HUES64 (cell line): ENCODE measurements around the gene RARA.

Experiments
- H3K27ac ChIP-seq: 2 replicates; pipeline ENCODE4 v1.7.0; 2013; ENCODE audit warnings: low read depth, low read length, inconsistent platforms
- H3K27me3 ChIP-seq: 2 replicates; pipeline ENCODE4 v1.6.1; 2013; ENCODE audit warnings: mild to moderate bottlenecking, low read length; ENCODE audit not compliant: insufficient read depth
- H3K36me3 ChIP-seq: 2 replicates; pipeline ENCODE4 v1.6.1; 2013; ENCODE audit warnings: mild to moderate bottlenecking, low read length; ENCODE audit not compliant: insufficient read depth
- H3K4me1 ChIP-seq: 2 replicates; pipeline ENCODE4 v1.6.1; 2013; ENCODE audit warnings: mild to moderate bottlenecking, low read length, moderate library complexity; ENCODE audit not compliant: insufficient read depth
- H3K4me3 ChIP-seq: 2 replicates; pipeline ENCODE4 v1.5.1; 2013; ENCODE audit warnings: mild to moderate bottlenecking, low read length, moderate library complexity
- H3K9ac ChIP-seq: 2 replicates; pipeline ENCODE4 v1.6.1; 2013; ENCODE audit warnings: mild to moderate bottlenecking, low read depth, low read length
- H3K9me3 ChIP-seq: 2 replicates; pipeline ENCODE4 v1.6.1; 2013; ENCODE audit warnings: low read depth, low read length; ENCODE audit not compliant: insufficient read depth
- WGBS: fragments of 150-250, 120-280 bp; methylation state at CpG from one replicate; pipeline ENCODE4 v1.1.7; 2013; ENCODE audit warnings: missing lambda C conversion rate; 5-methylcytosine and 5-hydroxymethylcytosine counted together

RARA gene

DNA sequence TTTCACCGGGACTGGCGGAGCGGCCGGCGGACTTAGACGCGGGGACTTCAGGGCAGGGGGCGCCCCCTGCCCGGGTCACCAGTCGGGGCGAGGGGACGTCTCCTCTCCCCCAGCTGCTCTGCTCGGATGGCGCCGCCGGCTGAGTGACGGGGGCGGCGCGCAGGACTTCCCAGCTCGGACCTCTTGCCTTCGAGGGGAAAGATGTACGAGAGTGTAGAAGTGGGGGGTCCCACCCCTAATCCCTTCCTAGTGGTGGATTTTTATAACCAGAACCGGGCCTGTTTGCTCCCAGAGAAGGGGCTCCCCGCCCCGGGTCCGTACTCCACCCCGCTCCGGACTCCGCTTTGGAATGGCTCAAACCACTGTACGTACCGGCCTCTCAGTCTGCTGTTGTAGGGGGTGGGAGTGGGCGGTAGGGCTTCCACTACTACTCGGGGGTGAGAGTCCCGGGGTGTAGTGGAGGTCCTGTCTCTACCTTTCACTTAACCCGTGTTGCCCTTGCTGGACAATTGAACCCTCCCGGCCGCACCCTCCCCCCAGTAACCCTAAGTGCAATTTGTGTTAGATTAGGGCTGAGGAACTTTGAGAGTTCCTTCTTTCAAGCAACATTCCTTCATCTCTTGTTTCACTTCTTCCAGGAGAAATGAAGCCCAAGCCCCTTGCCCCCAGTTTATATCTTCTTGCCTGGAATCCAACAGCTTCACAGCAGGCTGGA lies 33.7 kb downstream of the RARA start:
- Histone ChIP-seq H3K27me3 (peaks cover 85% of the 10 kb centered on the region), H3K27ac (no peak overlapping the region)

DNA sequence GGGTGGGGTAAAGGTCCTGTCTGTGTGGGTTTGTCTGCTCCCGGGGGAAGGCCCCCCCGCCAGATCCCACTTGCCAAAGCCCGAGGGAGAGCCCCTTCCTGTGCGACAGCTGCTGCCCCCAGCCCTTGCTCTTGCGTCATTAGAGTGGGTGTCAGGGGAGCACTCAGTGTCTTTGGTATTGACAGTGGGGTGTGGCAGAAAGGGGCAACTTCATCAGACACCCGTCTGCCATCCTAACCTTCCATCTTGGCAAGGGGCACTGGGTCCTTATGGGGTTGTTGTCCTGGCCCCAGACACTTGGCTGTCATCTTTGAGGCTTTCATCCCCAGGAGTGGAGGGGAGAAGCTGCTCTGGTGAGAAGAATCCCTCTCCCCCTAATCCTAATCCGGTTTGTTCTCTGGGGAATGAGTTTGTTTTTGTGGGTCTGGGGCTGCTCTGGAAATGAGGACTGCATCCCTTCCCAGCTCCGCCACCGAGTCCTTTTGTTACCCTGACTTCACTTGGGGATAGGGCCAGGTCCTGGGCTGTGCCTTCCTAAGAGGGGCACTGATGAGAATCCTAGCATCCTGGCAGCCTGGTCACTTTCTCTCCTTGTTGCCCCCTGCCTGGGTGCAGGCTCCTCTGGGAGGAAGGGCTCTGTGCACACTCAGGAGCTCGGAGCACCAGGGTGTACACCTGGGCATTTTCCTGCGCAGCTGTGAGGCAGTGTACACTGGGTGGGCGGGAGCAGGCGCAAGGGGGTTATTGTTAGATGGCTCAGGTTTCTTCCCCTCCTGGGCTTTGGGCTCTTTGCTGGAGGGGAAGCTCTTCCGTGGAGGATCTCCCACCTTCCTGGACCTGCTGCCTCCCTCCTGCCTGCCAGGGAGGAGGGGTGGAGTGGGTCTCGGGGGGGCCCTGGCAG lies 34.5 kb downstream of the RARA start:
- H3K9me3 ChIP-seq = no peaks in the 10 kb centered on the region
- peaks cover 84% of the 10 kb centered on the region for H3K27me3 ChIP-seq
- H3K27ac ChIP-seq = no peak overlapping the region
- H3K36me3 ChIP-seq = no peaks in the 10 kb centered on the region
- peak overlapping the region; percentile 78 for H3K4me3 ChIP-seq
- no peak overlapping the region for H3K9ac ChIP-seq
- WGBS = 39% methylated on average over 12 of the region's 15 CpGs
- peaks cover 47% of the 10 kb centered on the region for H3K4me1 ChIP-seq

More for the DNA sequence above, 33.7 kb downstream of the RARA start:
- Histone ChIP-seq H3K4me1 (peaks cover 41% of the 10 kb centered on the region), H3K9ac (peak overlapping the region; percentile 57; the same call in 1 of the 2 replicates), H3K4me3 (peak overlapping the region; percentile 78), H3K9me3 (no peaks in the 10 kb centered on the region), H3K36me3 (no peaks in the 10 kb centered on the region)
- WGBS = 1% methylated on average over 29 of the region's 38 CpGs

DNA sequence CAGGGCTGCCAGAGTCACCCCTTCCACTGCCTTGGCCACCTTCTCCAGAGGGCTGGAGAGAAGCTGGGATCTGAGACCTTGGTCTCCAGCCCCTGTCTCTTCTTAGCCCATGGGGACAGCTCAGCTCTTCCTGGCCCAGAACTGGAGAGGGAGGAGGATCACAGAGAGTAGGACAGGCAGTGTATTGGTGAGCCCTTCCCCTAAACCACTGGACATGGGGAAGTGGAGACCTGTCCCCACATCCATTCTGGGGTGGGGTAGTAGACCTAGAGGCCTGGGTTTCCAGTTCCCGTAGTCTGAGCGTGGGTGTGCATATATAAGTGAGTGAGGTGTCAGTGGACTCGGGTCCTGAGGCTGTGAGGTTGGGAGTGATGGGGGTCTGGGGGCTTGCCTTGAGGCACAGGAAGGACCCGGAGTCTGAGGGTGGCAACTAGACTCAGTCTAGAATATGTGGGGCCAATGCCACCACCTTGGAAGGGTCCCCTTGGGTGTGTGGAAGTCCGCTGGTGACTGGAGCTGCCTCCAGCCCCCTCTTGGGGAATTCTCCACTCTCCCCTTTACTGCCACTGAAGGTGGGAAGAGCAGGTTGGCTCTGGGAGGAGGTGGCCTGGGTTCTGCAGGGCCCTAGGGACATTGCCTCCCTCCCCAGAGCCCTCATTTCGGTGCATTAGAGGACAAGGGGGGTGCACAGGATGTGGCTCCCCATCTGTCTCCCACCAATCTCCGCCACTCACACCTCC lies 35.6 kb downstream of the RARA start:
- 66% methylated on average over 4 of the region's 7 CpGs for WGBS
- H3K4me3 ChIP-seq = peak overlapping the region; percentile 78
- H3K36me3 ChIP-seq = peaks cover 1% of the 10 kb centered on the region; the same call in 1 of the 2 replicates
- H3K4me1 ChIP-seq = peaks cover 50% of the 10 kb centered on the region
- H3K9me3 ChIP-seq = no peaks in the 10 kb centered on the region
- no peak overlapping the region for H3K27ac ChIP-seq
- H3K9ac ChIP-seq = no peak overlapping the region
- H3K27me3 ChIP-seq = peaks cover 84% of the 10 kb centered on the region

DNA sequence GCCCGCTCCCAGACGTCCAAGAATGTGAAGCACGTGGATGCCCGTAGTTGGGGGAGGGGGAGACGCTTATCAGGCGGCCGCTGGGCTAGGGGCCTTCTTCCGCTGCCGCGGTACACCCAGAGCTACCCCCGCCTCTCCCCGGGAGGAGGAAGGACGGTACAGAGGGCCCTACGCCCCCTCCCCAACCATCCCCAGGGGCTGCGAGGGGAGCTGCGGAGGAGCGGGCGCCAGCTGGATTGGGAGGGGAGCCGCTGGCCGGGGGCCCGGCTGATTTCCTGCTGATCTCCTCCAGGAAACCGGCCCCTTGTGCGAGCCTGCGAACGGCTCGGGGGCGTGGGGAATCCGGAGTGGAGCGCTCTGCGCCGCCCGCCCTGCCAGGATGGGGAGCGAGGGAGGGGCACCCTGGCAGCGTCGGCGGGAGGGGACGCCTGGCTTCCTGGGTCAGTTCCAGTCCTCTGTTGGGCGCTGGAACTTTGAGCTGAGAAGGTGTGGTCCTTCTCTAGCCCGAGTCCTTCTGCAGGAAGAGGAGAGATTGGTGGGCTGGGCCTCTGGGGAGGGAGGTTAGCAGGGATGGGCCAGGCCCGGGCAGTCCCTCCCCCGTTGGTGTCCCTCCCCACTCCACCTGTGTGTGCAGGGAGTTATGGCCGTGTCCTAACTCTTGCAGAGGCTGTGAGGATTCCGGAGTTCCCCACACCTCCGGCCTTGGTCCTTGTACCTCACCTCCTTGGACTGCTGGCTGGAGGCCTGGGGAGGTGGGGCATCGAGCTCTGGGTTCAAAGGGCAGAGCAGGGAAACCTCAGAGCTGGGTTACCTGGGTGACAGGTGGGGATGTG lies 36.4 kb downstream of the RARA start:
- peaks cover 50% of the 10 kb centered on the region for H3K4me1 ChIP-seq
- peaks cover 7% of the 10 kb centered on the region; the same call in 1 of the 2 replicates for H3K36me3 ChIP-seq
- H3K27ac ChIP-seq = peak overlapping the region; percentile 25
- peaks cover 84% of the 10 kb centered on the region for H3K27me3 ChIP-seq
- 1% methylated on average over 38 of the region's 45 CpGs for WGBS
- H3K9ac ChIP-seq = peak overlapping the region; percentile 63
- peak overlapping the region; percentile 56 for H3K4me3 ChIP-seq
- no peaks in the 10 kb centered on the region for H3K9me3 ChIP-seq

DNA sequence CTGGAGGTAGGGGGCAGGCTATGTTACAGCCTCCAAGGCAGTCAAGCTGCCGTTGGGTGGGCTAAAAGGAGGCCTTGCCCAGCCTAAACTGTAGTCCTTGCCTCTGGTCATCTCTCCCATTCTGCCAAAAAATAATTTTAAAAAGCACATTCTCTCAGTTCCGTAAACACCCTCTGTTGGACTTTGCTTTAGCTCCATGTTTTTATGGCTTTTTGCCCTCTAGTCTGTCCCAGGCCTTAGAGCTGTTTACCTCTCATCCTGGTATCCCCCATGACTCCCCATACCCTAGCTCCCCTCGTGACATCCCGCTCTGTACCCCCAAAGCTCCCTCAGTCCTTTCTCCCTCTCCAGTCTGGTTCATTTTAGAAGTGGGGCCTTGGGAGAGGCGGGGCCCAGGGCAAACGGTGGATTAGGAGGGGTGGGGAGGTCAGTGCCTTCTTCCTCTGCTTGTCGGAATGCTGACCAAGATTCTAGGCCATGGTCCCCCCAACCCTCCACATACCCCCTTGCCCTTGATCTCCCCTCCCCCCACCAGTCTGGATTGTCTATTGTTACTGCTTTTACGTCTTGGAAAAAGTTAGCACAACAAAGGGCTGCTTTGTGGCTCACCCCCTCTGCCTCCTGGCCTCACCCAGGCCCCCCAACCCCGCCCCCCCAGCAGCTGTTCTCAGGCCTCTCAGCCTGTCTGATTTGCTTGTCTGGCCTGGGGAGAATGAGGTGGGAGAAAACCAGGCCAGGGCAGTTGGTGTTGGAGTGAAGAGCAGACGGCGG lies 37.2 kb downstream of the RARA start:
- 49% methylated on average over 6 of the region's 11 CpGs for WGBS
- Histone ChIP-seq H3K27ac (no peak overlapping the region), H3K27me3 (peaks cover 79% of the 10 kb centered on the region), H3K9ac (no peak overlapping the region), H3K4me3 (peak overlapping the region; percentile 56), H3K4me1 (peaks cover 54% of the 10 kb centered on the region), H3K9me3 (no peaks in the 10 kb centered on the region), H3K36me3 (peaks cover 7% of the 10 kb centered on the region; the same call in 1 of the 2 replicates)

DNA sequence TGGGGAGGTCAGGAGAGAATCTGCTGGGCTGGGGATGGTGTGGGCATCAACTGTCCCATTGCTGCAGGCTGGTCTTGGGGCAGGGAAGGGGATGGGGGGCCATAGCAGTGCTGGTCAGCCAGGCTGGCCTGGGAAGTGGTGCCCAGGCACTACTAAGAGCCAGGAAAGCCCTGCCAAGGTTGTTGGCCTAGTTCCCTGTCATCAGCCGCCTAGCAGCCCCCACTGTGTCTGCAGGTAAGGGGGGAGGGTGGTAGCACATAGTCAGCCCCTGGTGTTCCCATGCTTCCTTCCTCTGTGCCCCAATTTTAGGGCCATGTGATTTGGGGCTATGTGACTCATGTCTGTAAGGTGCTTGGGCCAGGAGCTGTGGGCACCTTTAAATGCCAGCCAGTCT lies 37.8 kb downstream of the RARA start:
- H3K27me3 ChIP-seq = peaks cover 80% of the 10 kb centered on the region
- H3K36me3 ChIP-seq = peaks cover 7% of the 10 kb centered on the region; the same call in 1 of the 2 replicates
- no peaks in the 10 kb centered on the region for H3K9me3 ChIP-seq
- no peak overlapping the region for H3K9ac ChIP-seq
- no peak overlapping the region for H3K27ac ChIP-seq
- H3K4me1 ChIP-seq = peaks cover 56% of the 10 kb centered on the region
- H3K4me3 ChIP-seq = peak overlapping the region; percentile 23; the same call in 1 of the 2 replicates
- WGBS = 52% methylated on average over 1 of the region's 1 CpG

DNA sequence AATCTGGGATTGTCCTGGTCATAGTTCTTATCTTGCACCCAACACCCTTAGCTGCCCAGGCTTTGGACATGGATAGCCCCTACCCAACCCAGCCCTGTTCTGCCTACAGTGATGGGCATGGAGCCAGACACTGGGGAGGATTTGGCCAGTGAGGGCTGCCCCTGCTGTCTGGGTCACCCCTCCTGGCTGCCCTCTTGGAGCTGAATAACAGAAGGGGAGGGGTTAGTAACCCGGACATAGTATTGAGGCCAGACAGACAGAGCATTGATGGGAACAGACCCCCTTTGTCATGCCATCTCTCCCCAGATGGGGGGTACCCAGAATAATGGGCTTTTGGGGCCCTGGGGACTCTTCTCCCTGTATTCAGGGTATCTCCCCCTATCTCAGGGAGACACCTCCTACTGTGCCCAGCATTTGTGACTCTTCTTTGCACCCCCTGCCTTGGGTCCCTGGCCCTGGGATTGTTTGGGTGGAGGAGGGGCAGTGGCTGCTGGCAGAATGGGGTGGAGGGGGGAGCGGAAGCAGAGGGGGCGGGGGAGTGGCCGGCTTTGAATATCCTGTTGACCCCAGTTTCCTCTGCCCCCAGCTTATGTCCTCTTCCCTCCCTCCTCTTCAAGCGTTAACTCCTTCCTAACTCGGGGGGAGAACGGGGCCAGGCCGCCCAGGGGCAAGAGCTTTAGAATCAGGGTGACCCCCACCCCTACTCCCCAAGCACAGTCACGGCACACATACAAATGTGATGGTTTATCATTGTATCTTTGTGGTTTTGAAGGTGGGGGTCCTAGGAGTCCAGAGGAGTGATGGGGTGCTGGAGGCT lies 38.5 kb downstream of the RARA start:
- Histone ChIP-seq H3K4me3 (peak overlapping the region; percentile 23), H3K36me3 (peaks cover 14% of the 10 kb centered on the region; the same call in 1 of the 2 replicates), H3K9me3 (no peaks in the 10 kb centered on the region), H3K9ac (no peak overlapping the region), H3K27me3 (peaks cover 78% of the 10 kb centered on the region), H3K4me1 (peaks cover 58% of the 10 kb centered on the region), H3K27ac (no peak overlapping the region)
- WGBS = 19% methylated on average over 6 of the region's 9 CpGs

DNA sequence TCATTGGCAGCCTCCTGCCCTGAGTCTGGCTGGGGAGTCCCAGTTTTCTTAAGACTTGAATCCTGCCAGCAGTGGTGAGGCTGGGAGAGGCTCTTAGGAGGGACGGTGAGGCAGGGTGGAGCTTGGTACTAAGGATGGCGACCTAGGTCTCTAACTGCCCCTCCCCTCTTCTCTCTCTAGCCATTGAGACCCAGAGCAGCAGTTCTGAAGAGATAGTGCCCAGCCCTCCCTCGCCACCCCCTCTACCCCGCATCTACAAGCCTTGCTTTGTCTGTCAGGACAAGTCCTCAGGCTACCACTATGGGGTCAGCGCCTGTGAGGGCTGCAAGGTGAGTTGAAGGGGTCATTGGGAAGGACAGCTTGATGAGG lies 39.1 kb downstream of the RARA start:
- WGBS = 20% methylated on average over 5 of the region's 5 CpGs
- Histone ChIP-seq H3K27me3 (peaks cover 72% of the 10 kb centered on the region), H3K4me3 (peak overlapping the region; percentile 18; the same call in 1 of the 2 replicates), H3K27ac (no peak overlapping the region), H3K4me1 (peaks cover 54% of the 10 kb centered on the region), H3K9me3 (no peaks in the 10 kb centered on the region), H3K9ac (no peak overlapping the region), H3K36me3 (peaks cover 18% of the 10 kb centered on the region; the same call in 1 of the 2 replicates)
